Measurements from ENCODE around the gene VWA5B1. TPM values are rescaled to one million over a fixed set of nuclear protein-coding genes. Genes with fewer than 3 reads are reported as not detected.

Gene VWA5B1
- total and polyA plus RNA-seq, 2 donors (not counting 3 experiments of a cell fraction or from before 2014, with no cell fraction given), result not detected

GRCh38 chr1:20349971-20350370 lies 59.3 kb downstream of the VWA5B1 start:
- TF ChIP-seq, protein P1, sequence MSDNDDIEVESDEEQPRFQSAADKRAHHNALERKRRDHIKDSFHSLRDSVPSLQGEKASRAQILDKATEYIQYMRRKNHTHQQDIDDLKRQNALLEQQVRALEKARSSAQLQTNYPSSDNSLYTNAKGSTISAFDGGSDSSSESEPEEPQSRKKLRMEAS (IDR thresholded peaks at IDR 0.05; ENCODE audit: insufficient read depth, insufficient read length), result no peak
- no peak for TF ChIP-seq GATA2 (IDR thresholded peaks at IDR 0.05; ENCODE audit: insufficient read depth, insufficient read length, low read depth, low read length)
- no peak for TF ChIP-seq POLR2A (IDR thresholded peaks at IDR 0.05; ENCODE audit: low read depth, low read length)
- TF ChIP-seq FOS (IDR thresholded peaks at IDR 0.05; ENCODE audit: borderline replicate concordance, insufficient read depth, low read length), result no peak
- no peak overlapping the region for H3K27ac ChIP-seq (ENCODE audit: insufficient read depth, low read depth, low read length)
- H3K4me2 ChIP-seq (ENCODE audit: insufficient read depth, low read length), result no peak overlapping the region
- no peaks in the 10 kb centered on the region for H3K27me3 ChIP-seq (ENCODE audit: control insufficient read depth in 2 of 2, insufficient read depth in 2 of 2, low read length in 2 of 2)
- POLR2A ChIA-PET, result no interaction called here
- H3K9me3 ChIP-seq (replicated peaks; ENCODE audit: control insufficient read depth, insufficient read depth, low read length), result no peaks in the 10 kb centered on the region
- no peaks in the 10 kb centered on the region for H3K36me3 ChIP-seq (ENCODE audit: control insufficient read depth in 2 of 2, extremely low read depth in 1 of 2, insufficient read depth in 2 of 2, low read length in 2 of 2)
- H3K4me3 ChIP-seq (replicated peaks in 1 of 3; ENCODE audit: insufficient read depth in 1 of 3, low read depth in 1 of 3, low read length in 3 of 3), result no peak overlapping the region
- H3K9me1 ChIP-seq (replicated peaks; ENCODE audit: control insufficient read depth, extremely low read depth, insufficient read depth, low read length), result no peaks in the 10 kb centered on the region
- CTCF ChIA-PET, result no interaction called here
- FAIRE-seq, result no peak
- no peaks in the 10 kb centered on the region for H4K20me1 ChIP-seq (replicated peaks; ENCODE audit: control insufficient read depth, extremely low read depth, insufficient read depth, low read length)
- BruUV-seq (replicated peaks), result no TSS peak
- no peak overlapping the region for H2AFZ ChIP-seq (ENCODE audit: low read depth, low read length)
- no peaks in the 10 kb centered on the region for H3K4me1 ChIP-seq (ENCODE audit: control insufficient read depth, extremely low read depth, insufficient read depth, low read length)
- intact Hi-C loops (cut with micrococcal nuclease), result no loop called here
- no peaks in the 10 kb centered on the region for H3K79me2 ChIP-seq (ENCODE audit: control insufficient read depth, insufficient read depth, low read length)
- dilution Hi-C loops (cut with MboI; ENCODE audit: extremely low pct_ligation_motif_present, low sequenced_read_pairs), result no loop called here
- DNase-seq (ENCODE audit: low read depth, low spot score), result no peak
- H3K9ac ChIP-seq (replicated peaks; ENCODE audit: extremely low read depth, insufficient read depth, low read length), result no peak overlapping the region

DNA sequence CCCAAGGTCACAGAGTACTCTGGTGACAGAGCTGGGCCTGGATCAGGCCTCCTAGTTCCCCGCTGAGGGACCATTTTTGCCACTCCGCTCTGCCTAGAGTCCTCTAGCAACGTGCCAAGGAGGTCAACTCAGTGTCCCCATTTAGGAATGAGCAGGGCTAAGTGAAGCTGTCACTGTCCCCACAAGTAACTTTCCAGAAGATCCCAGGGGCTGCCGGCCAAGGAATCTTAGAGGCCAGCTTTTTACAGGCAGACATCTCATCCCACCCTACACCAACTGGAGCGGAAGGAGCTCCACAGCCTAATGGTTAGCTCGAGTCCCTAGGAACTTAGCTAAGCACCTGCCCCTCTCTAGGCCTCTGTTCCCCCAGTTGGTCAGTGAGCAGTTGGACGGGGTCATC lies 59.7 kb downstream of the VWA5B1 start:
- Histone ChIP-seq H4K20me1 (replicated peaks; ENCODE audit: control insufficient read depth, extremely low read depth, insufficient read depth, low read length) (no peaks in the 10 kb centered on the region), H3K4me3 (replicated peaks in 1 of 3; ENCODE audit: insufficient read depth in 1 of 3, low read depth in 1 of 3, low read length in 3 of 3) (no peak overlapping the region), H3K27me3 (ENCODE audit: control insufficient read depth in 2 of 2, insufficient read depth in 2 of 2, low read length in 2 of 2) (no peaks in the 10 kb centered on the region), H3K36me3 (ENCODE audit: control insufficient read depth in 2 of 2, extremely low read depth in 1 of 2, insufficient read depth in 2 of 2, low read length in 2 of 2) (no peaks in the 10 kb centered on the region), H3K79me2 (ENCODE audit: control insufficient read depth, insufficient read depth, low read length) (no peaks in the 10 kb centered on the region), H3K4me1 (ENCODE audit: control insufficient read depth, extremely low read depth, insufficient read depth, low read length) (no peaks in the 10 kb centered on the region), H3K9me1 (replicated peaks; ENCODE audit: control insufficient read depth, extremely low read depth, insufficient read depth, low read length) (no peaks in the 10 kb centered on the region), H2AFZ (ENCODE audit: low read depth, low read length) (no peak overlapping the region), H3K27ac (ENCODE audit: insufficient read depth, low read depth, low read length) (no peak overlapping the region), H3K4me2 (ENCODE audit: insufficient read depth, low read length) (no peak overlapping the region), H3K9me3 (replicated peaks; ENCODE audit: control insufficient read depth, insufficient read depth, low read length) (no peaks in the 10 kb centered on the region), H3K9ac (replicated peaks; ENCODE audit: extremely low read depth, insufficient read depth, low read length) (no peak overlapping the region)
- intact Hi-C loops (cut with micrococcal nuclease), result no loop called here
- DNase-seq (ENCODE audit: low read depth, low spot score) (no peak), FAIRE-seq (no peak)
- ChIA-PET POLR2A (no interaction called here), CTCF (no interaction called here)
- TF ChIP-seq JUN (IDR thresholded peaks at IDR 0.05; ENCODE audit: borderline replicate concordance, insufficient read depth, insufficient read length, low read depth) (no peak), GATA2 (IDR thresholded peaks at IDR 0.05; ENCODE audit: insufficient read depth, insufficient read length, low read depth, low read length) (no peak), EZH2 (IDR thresholded peaks at IDR 0.05; ENCODE audit: borderline replicate concordance, low read depth, low read length, severe bottlenecking) (no peak), FOS (IDR thresholded peaks at IDR 0.05; ENCODE audit: borderline replicate concordance, insufficient read depth, low read length) (no peak), MYC (IDR thresholded peaks at IDR 0.05; ENCODE audit: low read depth, low read length) (no peak), POLR2A (IDR thresholded peaks at IDR 0.05; ENCODE audit: low read depth, low read length) (no peak), POLR2AphosphoS5 (IDR thresholded peaks at IDR 0.05; ENCODE audit: insufficient read depth, low read depth, low read length) (no peak)
- TF ChIP-seq, protein P1 (IDR thresholded peaks at IDR 0.05; ENCODE audit: insufficient read depth, insufficient read length), result no peak
- TF ChIP-seq, protein P2, sequence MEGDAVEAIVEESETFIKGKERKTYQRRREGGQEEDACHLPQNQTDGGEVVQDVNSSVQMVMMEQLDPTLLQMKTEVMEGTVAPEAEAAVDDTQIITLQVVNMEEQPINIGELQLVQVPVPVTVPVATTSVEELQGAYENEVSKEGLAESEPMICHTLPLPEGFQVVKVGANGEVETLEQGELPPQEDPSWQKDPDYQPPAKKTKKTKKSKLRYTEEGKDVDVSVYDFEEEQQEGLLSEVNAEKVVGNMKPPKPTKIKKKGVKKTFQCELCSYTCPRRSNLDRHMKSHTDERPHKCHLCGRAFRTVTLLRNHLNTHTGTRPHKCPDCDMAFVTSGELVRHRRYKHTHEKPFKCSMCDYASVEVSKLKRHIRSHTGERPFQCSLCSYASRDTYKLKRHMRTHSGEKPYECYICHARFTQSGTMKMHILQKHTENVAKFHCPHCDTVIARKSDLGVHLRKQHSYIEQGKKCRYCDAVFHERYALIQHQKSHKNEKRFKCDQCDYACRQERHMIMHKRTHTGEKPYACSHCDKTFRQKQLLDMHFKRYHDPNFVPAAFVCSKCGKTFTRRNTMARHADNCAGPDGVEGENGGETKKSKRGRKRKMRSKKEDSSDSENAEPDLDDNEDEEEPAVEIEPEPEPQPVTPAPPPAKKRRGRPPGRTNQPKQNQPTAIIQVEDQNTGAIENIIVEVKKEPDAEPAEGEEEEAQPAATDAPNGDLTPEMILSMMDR (IDR thresholded peaks at IDR 0.05; ENCODE audit: extremely low read depth in 1 of 2, insufficient read depth in 1 of 2, low read depth in 1 of 2, low read length in 2 of 2), result no peak
- dilution Hi-C loops (cut with MboI; ENCODE audit: extremely low pct_ligation_motif_present, low sequenced_read_pairs), result no loop called here
- BruUV-seq (replicated peaks), result no TSS peak
